Epithelial cell of esophagus (primary cell): ENCODE data around the gene CNOT6L.
"Not testable (repeated sequence)": the region's sequence is repeated elsewhere in the genome, so short reads cannot be mapped to it uniquely, and the experiment has no call there.

ENCODE experiments used
- DNase-seq: peaks from one replicate; pipeline ENCODE4 v3.0.0; 2010; ENCODE audit warnings: low read depth
- H3K4me3 ChIP-seq: 2 replicates; pipeline ENCODE4 v1.5.1; 2011; ENCODE audit warnings: mild to moderate bottlenecking, low read length, control low read depth
- TF ChIP-seq, protein P1 (sequence below): IDR thresholded peaks from 2 replicates; pipeline ENCODE4 v1.5.1; 2011; ENCODE audit warnings: low read depth, mild to moderate bottlenecking, low read length, control low read depth, inconsistent platforms; ENCODE audit not compliant: insufficient read depth; ENCODE audit errors: missing control alignments

The CNOT6L gene

GRCh38 chr4:77740480-77740879 is 78.7 kb downstream of the CNOT6L start:
- no peak overlapping the region for H3K4me3 ChIP-seq
- TF ChIP-seq, protein P1, sequence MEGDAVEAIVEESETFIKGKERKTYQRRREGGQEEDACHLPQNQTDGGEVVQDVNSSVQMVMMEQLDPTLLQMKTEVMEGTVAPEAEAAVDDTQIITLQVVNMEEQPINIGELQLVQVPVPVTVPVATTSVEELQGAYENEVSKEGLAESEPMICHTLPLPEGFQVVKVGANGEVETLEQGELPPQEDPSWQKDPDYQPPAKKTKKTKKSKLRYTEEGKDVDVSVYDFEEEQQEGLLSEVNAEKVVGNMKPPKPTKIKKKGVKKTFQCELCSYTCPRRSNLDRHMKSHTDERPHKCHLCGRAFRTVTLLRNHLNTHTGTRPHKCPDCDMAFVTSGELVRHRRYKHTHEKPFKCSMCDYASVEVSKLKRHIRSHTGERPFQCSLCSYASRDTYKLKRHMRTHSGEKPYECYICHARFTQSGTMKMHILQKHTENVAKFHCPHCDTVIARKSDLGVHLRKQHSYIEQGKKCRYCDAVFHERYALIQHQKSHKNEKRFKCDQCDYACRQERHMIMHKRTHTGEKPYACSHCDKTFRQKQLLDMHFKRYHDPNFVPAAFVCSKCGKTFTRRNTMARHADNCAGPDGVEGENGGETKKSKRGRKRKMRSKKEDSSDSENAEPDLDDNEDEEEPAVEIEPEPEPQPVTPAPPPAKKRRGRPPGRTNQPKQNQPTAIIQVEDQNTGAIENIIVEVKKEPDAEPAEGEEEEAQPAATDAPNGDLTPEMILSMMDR = no peak
- no peak for DNase-seq

- peak; percentile 8 for DNase-seq
- TF ChIP-seq, protein P1 = no peak
Observed at GRCh38 chr4:77734928-77735327, 84.2 kb downstream of the CNOT6L start.

DNA sequence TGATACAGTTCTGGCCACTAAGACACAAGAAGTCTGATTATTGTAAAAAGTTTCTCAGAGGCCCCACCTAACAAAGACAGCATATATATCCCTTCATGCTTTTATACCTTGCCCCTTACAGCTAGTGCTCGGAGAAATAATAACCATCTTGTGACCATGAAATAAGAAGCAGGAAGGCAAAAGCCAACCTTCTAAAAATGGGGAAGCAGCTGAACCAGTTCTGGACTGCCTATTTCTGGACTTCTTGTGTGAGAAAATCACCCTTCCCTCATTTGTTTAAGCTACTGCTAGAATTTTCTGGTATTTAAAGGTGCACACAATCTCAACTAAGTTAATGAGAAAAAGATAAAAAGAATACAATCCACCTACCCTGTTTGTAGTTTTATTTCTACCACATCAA is 87.5 kb downstream of the CNOT6L start:
- DNase-seq = no peak
- TF ChIP-seq, protein P1 = no peak
- H3K4me3 ChIP-seq = no peak overlapping the region

More at GRCh38 chr4:77734928-77735327, 84.2 kb downstream of the CNOT6L start:
- H3K4me3 ChIP-seq = no peak overlapping the region

DNA sequence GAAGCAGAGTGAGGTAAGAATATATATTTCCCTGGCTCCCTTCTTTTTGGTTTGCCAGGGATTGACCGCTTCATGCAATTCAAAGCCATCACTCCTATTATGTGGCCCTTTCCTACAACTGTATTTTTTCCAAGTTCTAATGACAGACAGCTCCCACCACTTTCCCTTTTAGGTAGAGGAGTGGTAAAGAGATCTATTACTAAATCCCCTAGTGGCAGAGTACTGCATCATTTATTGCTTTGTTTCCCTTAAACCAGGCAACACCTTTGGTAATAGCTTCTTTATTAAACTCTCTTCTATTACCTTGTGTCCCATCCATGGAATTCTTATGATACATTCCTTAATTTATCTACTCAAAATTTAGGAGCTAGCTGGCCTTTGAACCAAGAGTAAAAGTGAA is 90.7 kb downstream of the CNOT6L start:
- TF ChIP-seq, protein P1 = no peak
- no peak for DNase-seq
- no peak overlapping the region for H3K4me3 ChIP-seq

DNA sequence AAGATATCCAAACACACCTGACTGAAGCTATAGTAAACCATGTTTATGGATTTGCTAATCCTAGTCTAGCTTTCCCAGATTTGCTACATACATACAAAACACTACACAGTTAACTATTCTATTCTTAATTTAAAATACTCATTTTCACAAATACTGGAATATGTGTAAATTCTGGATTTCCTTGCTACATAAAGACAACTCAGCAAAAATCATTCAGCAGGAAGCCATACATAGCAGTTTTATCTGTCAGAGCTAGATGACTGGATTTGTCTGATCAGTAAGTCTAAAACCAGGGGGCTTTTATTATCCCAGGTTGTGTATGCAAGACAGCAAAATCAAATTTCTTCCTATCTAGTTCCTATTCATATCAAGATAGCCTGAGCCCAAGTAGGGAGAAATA is 98.1 kb downstream of the CNOT6L start:
- no peak overlapping the region for H3K4me3 ChIP-seq
- TF ChIP-seq, protein P1 = no peak
- no peak for DNase-seq

DNA sequence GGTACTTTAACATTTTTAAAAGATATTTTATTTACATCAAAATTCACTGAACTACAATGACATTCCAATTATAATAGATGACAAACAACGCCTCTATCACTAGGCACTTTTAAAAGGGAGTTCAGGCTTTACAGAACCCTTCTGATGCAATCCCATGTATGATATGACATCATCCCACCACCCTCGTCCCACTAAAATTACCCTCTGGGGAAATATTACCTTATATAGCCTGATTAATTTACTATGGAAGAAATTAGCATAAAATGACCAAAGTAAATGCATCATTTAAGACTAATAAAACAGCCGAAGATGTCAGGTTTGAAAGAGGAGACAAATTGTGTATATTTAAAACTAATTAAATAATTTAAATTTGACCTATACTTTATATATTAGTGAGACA is 100.7 kb downstream of the CNOT6L start:
- not testable (repeated sequence) for DNase-seq, H3K4me3 ChIP-seq

GRCh38 chr4:77715414-77716290 is 103.5 kb downstream of the CNOT6L start:
- TF ChIP-seq, protein P1 = no peak
- no peak overlapping the region for H3K4me3 ChIP-seq
- DNase-seq = no peak
